ENCODE measurements around the gene UGT2B11. TPM values are rescaled to one million over a fixed set of nuclear protein-coding genes. Genes with fewer than 3 reads are reported as not detected.
"Not testable (repeated sequence)": the region's sequence is repeated elsewhere in the genome, so short reads cannot be mapped to it uniquely, and the experiment has no call there.

Gene UGT2B11
- polyA plus RNA-seq (2012; ENCODE audit: insufficient read depth, insufficient read length, low read depth), result not detected

DNA sequence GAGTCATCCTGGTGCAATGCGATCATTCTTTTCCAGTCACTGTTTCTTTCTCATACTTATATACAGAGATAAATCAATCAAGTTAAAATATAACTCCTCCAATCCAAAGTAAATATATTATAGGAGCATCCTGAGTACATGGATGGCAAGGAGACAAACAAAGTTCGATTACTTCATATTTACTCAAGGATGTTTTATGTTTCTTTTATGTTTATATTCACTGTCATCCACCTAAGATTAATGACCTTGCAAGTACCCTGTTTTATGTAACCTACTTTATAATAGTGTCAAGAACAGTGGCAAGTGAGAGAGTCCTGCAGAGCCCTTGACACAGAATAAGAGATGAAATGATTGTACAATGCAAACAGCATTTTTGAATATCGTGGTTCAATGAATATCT is at the start of gene UGT2B11:
Gene UGT2B11, minus strand, starts transcription at position 33 of the 400 bp plus-strand sequence. Its CDS starts 26 bp downstream, at position 7.
- Histone ChIP-seq H3K36me3 (no peaks in the 10 kb centered on the region), H3K27me3 (no peaks in the 10 kb centered on the region), H3K4me1 (no peaks in the 10 kb centered on the region), H3K4me3 (ENCODE audit: low read depth, low read length) (no peak within 1 kb of the TSS), H3K9me3 (no peaks in the 10 kb centered on the region)
- no peak for DNase-seq
- TF ChIP-seq, protein P1, sequence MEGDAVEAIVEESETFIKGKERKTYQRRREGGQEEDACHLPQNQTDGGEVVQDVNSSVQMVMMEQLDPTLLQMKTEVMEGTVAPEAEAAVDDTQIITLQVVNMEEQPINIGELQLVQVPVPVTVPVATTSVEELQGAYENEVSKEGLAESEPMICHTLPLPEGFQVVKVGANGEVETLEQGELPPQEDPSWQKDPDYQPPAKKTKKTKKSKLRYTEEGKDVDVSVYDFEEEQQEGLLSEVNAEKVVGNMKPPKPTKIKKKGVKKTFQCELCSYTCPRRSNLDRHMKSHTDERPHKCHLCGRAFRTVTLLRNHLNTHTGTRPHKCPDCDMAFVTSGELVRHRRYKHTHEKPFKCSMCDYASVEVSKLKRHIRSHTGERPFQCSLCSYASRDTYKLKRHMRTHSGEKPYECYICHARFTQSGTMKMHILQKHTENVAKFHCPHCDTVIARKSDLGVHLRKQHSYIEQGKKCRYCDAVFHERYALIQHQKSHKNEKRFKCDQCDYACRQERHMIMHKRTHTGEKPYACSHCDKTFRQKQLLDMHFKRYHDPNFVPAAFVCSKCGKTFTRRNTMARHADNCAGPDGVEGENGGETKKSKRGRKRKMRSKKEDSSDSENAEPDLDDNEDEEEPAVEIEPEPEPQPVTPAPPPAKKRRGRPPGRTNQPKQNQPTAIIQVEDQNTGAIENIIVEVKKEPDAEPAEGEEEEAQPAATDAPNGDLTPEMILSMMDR (IDR thresholded peaks at IDR 0.05; ENCODE audit: low read depth, low read length), result no peak

DNA sequence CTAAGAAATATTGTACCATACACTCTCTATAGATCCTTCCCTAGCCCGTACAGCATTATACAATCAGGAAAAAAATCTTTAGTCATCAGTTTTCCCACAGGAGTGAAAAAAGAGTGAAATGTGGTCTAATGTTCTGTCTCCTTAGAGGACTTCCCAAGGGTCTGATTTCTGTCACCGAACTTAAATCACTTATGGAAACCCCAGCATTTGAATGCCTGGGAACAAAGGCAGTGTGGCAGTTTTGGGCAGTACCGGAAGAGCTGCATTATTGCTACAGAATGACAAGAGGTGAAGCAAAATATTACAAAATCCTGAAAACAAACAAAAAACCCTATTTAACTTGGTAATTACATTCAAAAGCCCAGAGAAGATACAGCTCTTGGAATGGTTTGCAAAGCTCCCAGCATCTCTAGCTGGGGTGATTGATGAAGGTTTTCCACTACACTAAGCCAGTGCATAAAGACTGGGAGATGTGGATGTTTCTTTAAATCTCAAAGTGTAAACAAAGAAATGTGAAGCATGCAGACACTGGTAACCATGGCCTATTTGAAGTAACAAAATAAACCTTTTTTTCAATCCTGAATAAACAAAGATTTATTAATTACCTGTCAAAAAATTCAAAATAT is 38.7 kb upstream of the UGT2B11 start:
- H3K36me3 ChIP-seq; H3K4me3 ChIP-seq (ENCODE audit: low read depth, low read length); H3K9me3 ChIP-seq; DNase-seq; H3K27me3 ChIP-seq; H3K4me1 ChIP-seq: not testable (repeated sequence)

DNA sequence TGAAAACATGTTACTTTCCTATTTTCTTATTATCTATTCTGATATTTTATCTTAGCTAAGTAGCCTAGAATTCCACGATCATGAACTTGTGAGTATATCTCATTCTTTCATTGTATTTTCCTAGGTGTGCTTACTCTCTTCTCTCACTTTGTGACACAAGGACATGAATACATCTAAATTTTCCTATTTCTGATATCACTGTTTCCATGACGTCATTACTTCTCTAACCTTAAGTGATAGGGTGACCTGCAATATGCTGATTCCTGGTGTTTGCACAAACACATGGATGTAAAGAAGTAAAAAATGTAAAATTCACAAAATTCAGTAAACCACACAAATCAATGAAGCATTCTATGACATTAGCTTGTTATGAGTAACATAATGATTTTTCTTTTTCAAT is 36.3 kb upstream of the UGT2B11 start:
- DNase-seq; H3K27me3 ChIP-seq; H3K9me3 ChIP-seq; H3K36me3 ChIP-seq; H3K4me3 ChIP-seq (ENCODE audit: low read depth, low read length); H3K4me1 ChIP-seq: not testable (repeated sequence)

DNA sequence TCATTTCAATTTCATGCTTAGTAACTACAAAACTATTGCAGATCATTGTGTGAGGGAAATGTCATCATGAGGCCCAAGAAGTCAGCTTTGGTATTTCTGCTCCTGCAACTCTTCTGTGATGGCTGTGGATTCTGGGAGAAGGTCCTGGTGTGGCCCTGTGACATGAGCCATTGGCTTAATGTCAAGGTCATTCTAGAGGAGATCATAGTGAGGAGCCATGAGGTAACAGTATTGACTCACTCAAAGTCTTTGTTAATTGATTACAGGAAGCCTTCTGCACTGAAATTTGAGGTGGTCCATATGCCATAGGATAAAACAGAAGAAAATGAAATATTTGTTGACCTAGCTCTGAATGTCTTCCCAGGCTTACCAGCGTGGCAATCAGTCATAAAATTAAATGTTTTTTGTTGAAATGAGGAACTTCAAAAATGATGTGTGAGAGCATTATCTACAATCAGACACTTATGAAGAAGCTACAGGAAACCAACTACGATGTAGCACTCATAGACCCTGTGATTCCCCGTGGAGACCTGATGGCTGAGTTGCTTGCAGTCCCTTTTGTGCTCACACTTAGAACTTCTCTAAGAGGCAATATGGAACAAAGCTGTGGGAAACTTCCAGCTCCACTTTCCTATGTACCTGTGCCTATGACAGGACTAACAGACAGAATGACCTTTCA is 28.2 kb upstream of the UGT2B11 start:
- not testable (repeated sequence) for H3K27me3 ChIP-seq; H3K4me3 ChIP-seq (ENCODE audit: low read depth, low read length); H3K36me3 ChIP-seq; H3K4me1 ChIP-seq; DNase-seq; H3K9me3 ChIP-seq

DNA sequence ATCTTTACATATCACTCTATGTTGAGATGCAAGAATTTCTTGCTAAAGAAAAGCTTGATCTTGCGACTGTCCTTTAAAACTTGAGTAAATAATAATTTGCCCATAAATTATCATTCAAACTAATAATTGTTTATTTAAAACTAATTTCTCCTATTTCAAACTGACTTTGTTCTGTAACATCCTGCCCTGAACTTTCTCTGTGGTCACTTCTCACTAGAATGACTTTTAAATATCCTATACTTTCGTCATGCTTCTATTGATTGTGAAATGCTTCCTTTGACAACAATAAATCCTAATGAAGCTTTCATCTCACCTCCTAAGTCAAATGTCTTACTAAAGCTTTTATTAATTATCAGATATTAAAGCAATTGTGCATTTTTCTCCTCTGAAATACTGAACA is 27.2 kb upstream of the UGT2B11 start:
- H3K36me3 ChIP-seq; H3K27me3 ChIP-seq; DNase-seq; H3K9me3 ChIP-seq; H3K4me3 ChIP-seq (ENCODE audit: low read depth, low read length); H3K4me1 ChIP-seq: not testable (repeated sequence)

GRCh38 chr4:69240787-69241186 is 26.2 kb upstream of the UGT2B11 start:
- H3K9me3 ChIP-seq; H3K27me3 ChIP-seq; H3K4me1 ChIP-seq; DNase-seq; H3K36me3 ChIP-seq; H3K4me3 ChIP-seq (ENCODE audit: low read depth, low read length): not testable (repeated sequence)

DNA sequence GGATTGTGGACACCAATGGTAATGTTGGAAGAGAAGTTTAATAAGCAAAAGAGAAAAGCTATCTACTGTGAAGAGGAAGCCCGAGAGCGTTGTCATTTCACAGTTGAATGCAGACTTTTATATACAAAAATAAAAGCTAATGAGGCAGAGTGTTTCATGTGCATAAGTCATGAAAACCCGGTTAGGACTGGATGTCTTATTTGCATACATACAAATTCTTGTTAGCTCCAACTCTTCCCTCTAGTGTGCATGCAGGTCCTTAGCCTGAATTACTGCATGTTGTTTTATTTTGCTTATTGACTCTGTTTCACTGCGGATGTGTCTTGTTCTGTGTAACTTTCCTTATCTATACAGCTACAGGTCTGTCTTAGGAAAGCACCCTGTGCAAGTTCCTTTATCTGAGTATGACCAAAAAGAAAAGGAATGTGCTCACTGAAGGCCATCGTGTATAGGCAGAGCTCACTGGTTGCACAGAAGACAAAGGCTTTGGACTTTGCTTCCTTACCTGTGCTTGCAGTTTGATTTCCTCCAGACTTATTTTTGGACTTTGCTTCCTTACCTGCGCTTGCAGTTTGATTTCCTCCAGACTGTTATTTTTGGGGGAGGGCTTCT is 25.1 kb upstream of the UGT2B11 start:
- TF ChIP-seq, protein P1 (IDR thresholded peaks at IDR 0.05; ENCODE audit: low read depth, low read length), result no peak
- DNase-seq, result no peak

DNA sequence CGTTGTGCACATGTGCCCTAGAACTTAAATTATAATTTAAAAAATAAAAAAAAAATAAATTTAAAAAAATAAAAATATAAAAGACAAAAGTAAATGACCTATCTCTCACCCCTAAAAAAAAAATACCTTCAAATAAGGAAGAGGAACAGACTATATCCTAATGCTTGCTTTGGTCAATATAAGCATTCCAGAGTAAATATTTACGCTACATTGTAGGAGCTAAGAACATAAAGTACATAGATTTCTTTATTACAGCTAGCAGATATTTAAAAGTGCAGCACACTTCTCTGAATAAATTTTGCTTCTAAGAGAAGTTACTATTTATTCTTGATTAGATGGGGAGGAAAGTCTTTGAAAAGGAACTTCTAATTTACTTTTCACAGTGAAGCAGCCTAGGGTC is 24.5 kb upstream of the UGT2B11 start:
- no peaks in the 10 kb centered on the region for H3K36me3 ChIP-seq
- H3K4me3 ChIP-seq (ENCODE audit: low read depth, low read length), result no peak overlapping the region
- no peaks in the 10 kb centered on the region for H3K9me3 ChIP-seq
- TF ChIP-seq, protein P1 (IDR thresholded peaks at IDR 0.05; ENCODE audit: low read depth, low read length), result no peak
- no peaks in the 10 kb centered on the region for H3K4me1 ChIP-seq
- no peak for DNase-seq
- H3K27me3 ChIP-seq, result no peaks in the 10 kb centered on the region

More for the DNA sequence above, 25.1 kb upstream of the UGT2B11 start:
- H3K9me3 ChIP-seq, result no peaks in the 10 kb centered on the region
- no peaks in the 10 kb centered on the region for H3K27me3 ChIP-seq
- no peaks in the 10 kb centered on the region for H3K4me1 ChIP-seq
- no peak overlapping the region for H3K4me3 ChIP-seq (ENCODE audit: low read depth, low read length)
- H3K36me3 ChIP-seq, result no peaks in the 10 kb centered on the region
